ENCODE data around the gene ABCA8. TPM values are rescaled to one million over a fixed set of nuclear protein-coding genes. Genes with fewer than 3 reads are reported as not detected.
A peak's percentile ranks its signal among the peaks of the same experiment; 100 is the strongest.

Gene ABCA8
- polyA plus RNA-seq, 1 donor = 51.5 TPM

DNA sequence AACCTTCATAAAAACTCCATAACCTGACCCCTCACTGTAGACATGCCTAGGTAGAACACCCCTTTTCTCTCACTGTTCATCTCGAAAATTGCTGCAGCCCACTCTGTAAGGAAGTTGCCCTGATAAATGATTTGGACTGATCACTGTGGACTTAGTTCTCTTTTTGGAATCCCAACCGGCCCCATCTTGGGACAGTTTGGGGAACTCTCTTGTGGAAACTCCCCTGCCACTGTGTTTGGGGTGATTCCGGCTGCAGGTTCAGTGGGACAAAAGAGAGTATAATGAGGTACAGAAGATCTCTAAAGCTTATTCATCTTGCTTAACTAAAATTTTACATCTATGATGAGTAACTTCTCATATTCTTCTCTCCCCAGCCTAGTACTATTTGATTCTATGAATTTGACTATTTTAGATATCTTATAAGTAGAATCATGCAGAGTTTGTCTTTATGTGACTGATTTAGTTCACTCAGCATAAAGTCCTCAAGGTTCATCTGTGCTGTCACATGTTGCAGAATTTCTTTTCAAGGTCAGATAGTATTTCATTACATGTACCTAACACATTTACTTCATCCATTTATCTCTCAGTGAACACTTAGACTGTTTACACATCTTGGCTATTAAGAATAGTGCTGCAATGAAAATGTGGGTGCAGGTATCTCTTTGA, 84.9 kb downstream of the ABCA8 start:
- DNase-seq = no peak

DNA sequence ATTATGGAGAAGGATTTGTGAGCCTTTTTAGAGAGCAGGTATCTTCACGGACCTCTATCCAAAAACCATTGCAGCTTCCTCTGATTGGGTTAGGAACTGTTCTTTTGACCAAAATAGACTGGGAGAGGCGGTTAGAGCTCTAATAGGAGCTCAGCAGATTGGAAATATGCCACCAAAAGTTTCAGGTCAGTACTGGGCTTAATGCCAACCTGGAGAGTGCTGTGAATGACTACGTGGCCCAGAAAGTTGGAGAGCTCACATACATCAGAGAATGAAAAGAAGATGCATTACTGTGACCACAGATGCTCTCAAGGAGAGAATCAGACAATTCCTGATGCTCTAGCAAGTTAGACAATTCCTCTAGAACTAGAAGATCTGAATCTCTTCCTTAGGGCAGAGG, 86.5 kb downstream of the ABCA8 start:
- no peak for DNase-seq

DNA sequence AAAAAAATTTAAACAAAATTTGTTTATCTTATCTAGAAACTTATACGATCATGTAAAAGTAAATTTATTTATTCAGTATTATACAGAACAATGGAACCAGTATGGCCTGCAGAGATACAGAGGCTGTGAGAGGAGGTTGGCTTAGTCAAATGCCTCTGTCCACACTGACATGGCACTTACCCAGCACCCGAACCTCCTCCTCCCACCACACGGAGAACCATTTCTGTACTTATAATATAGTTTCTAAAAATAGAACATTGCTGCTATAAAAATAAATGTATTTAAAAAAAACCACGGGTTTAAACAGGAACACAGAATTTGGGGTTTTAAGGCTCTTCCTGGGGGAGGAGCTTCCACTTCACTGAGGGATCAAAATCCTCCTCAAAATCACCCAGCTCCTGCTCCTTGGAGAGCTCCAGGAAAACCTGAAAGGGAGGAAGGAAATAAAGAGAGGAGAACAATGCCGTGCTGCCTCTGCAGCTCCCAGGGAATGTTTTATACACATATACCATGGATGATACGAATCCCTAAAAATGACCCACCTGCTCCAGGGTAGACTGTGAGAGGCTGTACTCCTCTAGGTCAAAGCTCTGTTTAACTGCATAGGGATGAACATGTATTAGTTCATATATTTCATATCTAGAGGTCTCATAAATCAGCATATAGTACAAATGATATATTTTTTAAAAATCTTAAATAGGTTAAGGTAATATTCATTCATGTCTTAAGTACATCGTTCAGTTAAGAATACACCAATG, 87.3 kb downstream of the ABCA8 start:
- no peak for DNase-seq

DNA sequence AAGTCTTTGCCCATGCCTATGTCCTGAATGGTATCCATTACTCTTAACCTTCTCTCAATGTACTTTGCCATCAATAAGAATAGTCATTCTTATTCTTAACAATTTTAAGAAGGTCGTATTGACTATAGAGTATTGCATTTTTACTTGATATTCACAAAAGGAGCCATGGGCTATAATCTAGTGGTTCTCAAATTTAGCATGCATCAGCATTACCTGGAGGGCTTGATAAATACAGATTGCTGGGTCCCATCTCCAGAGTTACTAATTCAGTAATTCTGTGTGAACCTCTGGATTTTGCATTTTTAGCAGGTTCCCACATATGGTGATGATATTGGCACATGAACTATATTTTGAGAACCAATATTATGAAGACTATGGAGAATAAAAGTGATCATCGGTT, 89.6 kb downstream of the ABCA8 start:
- no peak for DNase-seq

DNA sequence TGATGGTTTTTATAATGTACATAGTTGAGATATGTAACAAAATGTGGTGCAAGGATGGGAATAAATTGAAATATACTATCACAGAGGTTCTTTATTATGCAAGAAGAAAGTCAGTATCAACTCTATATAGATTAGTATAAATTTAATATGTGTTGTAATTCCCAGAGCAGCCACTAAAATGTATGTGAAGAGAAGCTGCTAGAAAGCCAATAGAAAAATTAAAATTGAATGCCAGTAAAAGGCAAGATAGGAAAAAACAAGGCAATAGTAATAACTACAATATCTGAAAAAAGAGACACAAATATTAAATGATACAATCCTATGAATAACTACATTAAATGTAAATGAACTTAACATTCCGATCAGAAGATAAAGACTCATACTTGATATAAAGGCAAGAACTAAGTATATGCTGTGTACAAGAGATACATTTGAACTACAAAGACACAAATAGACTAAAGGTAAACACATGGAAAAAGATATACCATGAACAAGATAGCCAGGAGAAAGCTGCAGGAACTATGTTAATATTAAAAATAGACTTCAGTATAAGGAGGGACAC, 92.0 kb downstream of the ABCA8 start:
- DNase-seq = no peak

DNA sequence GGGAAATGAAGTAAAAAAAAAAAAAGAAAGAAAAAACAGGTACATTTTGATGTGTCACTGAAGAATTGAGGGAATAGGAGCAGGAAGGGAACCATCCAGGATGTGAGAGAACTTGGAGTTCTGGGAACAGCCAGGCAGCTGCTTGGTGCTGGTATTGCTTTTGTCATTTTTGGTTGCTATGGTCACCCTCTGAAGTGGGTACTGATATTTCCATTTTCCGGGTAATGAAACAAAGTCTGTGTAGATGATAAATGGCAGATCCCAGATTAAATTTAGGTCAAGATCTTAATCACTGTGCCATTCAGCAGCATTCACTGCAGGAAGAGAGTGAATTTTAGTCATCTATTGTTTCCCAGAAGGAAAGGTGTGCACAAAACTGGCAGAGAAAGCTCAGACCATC, 93.6 kb downstream of the ABCA8 start:
- no peak for DNase-seq

DNA sequence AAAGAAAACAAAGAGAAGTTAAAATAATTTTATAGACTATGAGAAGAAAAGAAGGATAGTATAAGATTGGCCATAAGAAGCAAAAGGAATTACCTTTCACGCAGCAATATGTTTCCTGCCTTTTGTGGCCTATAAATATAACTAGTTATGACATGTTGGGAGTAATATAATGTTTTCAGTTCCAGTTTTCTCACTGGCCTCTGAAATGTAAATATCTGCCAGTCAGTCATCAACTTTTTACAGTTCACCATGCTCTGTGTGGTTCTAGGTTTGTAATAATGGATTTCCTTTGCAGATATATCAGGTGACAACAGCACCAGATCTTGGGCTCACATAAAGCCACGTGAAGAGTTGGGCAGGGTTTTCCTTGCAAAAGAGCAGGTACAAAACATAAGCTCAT, 94.3 kb downstream of the ABCA8 start:
- no peak for DNase-seq

DNA sequence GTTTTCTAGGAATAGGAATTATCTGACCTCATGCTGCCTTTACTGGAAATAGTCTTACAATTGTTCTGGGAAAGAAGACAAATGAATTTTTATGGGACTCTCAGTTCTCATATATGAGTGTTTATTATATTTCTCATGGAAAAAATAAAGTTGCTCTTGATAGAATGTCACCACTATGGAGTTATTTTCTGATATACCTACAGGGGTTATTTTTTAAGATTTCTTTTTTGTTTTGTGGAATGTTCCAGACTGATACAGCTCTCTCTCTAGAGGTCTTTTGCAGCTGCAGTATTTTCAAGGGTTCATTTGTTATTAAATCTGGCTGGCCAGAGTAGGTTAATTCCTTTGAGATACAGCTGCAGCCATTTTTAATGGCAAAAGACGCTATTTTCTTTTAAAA, 100.7 kb downstream of the ABCA8 start:
- peak; percentile 63 for DNase-seq

DNA sequence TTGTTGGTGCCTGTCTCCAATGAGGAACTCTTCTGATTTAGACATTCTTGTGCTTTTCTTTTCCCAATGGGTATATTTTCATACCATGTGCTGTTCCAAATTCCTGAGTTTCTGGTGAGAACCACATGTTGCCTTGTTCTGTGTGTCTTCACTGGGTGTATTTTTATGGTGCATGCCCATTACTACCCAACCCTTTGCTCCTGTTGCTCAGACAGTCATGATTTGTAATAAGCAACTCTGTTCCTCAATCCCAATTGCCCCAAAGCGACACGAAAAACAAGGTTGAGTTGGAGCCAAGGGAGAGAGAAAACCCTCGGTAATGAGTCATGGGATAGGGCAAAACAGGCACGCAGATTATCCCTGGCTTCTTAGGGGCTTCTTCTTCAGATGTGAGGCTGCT, 101.8 kb downstream of the ABCA8 start:
- DNase-seq = no peak

DNA sequence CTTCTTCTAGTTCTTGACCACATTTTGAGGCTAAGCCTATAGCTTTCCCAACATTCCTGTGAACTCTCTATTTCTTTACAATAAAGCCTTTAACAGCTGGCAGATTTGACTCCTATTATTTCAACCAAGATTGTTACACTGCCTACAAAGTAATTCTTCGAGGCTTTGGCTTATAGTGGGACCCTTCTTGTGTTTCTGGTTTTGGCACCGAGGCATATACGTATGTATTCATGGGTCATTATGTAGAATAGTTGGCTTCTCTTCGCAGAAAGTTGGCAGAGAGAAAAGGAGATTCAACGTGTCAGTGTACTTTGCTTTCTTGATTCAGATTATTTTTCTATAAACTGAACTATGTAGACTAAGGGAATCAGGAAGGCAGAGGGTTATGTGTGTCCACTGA, 102.2 kb downstream of the ABCA8 start:
- no peak for DNase-seq

DNA sequence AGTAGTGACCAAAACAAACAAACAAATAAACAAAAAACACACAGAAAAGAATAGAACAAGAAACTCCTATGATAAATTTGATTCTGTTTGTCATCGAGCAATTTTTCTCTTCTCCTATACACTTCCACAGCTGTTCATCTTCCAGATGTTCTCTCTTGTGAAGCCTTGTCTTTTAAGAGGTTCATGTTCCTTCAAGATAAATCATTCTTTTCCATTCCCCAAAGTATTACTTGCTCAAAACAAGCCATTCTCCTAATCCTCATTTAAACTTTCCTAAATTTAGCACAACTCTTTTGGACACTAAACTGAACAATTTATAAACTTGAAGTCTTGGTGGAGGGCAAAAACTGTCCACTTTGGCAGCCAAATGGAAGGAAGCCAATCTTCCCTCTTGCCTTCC, 103.3 kb downstream of the ABCA8 start:
- peak; percentile 63 for DNase-seq

DNA sequence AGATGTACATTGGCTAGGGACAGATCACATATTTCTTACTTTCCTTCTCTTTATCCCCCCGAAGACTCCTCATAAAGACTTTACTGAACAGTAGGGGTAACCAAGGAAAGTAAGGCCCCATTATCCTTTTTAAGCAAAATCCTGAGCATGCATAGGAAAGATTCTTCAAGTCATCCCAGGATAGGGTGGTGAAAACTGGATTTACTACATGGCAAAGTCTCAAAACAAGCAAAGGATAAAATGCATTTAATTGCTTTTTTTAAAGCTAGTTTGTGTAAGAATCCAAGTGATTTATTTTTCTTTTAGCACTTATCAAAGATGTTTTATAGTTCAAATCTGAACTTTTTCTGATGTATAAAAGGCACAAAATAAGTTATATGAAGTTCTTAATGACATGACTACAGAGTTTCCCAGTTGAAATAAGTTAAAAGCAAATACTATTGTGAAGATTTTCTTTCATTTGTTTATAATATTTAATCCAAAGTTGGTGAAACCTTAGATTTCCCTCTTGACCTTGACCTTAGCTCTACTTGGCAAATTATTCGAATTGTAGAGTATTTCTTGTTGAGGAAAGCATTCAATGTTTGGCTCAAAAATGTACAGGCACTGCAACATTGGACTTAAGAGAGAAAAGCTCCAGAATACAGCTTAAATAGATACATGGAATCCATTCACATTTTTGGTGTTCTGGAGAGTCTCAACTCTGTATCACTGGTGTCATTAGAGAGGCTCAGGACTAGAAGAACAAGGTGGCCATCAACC, 104.3 kb downstream of the ABCA8 start:
- peak; percentile 76 for DNase-seq

DNA sequence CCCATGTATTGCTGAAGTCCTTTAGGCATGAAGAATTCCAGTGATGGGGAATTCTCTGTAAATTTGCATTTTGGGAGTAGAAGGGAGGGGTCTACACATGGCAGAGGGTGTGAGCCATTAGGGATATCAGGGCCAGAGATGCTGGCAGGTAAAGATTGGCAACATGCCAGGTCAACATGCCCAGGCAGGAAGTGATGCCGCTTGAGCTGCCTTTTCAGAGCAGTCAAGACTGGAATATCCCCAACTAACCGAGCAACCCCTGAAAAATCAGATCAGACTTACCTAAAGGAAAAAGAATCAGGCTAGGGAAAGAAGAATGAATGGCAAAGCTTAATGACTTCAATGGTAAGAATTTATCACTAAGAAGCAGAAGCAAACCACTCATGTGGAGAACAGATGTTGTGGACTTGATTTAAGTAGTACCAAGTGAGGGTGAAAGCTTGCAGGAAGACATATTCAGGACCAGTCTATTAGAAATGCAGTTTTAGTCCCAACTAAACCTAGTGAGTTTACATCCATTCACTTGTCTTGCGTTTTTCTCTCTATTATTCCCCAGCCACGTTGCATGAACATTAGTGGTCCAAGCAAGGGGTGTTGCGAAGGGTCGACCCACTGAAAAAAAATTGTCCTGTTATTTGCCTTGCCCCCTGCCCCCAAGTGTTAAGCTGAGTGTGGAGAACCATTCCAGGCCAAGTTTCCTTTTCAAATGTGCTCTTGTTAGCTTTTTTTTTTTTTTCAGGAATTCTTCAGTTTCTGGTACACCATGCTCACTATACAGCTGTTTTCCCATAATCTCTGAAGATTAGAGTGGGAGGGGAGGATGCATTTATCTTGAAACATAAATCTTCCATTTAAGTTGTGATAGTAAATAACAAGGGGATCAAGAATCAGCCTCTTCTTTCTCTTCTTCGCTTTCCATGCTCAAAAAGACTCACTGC, 105.2 kb downstream of the ABCA8 start:
- no peak for DNase-seq

DNA sequence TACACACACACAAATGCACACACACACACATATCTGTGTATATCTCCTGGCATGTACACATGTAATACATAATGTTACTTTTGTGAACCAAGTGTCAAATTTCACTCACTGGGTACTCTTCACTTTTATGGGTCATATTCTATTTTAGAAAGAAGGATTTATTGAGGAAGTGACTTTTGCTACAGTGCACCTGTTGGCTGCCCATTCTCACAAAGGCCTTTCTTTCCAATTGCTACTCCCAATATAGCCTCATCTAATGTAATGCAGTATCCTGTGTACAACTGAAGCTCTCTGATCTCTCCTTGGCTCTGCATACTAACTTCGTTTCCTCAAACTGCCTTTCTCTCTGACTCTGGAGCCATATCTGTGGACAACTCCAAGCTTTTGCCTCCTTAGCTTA, 107.5 kb downstream of the ABCA8 start:
- DNase-seq = no peak

DNA sequence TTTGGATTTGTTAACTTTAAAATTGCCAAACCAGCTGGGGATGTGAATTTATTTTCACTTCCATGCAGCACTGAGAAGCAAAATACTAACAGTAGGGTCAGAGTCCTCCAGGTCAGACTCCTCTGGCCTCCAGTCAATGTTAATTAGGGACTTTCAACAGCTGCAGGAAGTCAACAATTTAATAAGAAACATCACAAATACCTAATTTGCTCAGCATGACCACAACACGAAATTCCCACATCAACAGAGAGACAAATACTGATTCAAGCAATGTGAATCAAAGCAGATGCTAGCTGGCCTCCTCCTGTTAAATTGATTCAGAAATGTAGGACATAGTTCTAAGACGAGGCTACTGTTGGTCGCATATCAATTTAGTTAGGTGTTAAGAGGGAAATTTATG, 111.7 kb downstream of the ABCA8 start:
- DNase-seq = no peak

DNA sequence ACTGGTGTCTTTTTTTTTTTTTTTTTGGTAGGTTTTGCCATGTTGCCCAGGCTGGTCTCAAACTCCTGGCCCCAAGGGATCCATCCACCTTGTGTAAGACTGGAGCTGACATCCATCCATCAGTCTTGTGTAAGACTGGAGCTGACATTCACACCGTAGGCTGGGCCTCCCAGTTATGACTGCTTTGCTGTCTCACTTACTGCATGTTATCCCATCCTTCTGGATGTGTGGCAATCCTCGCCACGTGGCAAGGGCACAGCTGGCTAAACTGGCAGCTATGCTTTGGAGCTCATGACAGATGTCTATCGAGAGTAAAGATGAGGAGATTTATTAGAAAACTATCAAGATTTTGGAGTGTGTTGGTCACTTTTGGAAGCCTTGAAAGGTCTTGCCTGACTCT, 115.1 kb downstream of the ABCA8 start:
- no peak for DNase-seq

DNA sequence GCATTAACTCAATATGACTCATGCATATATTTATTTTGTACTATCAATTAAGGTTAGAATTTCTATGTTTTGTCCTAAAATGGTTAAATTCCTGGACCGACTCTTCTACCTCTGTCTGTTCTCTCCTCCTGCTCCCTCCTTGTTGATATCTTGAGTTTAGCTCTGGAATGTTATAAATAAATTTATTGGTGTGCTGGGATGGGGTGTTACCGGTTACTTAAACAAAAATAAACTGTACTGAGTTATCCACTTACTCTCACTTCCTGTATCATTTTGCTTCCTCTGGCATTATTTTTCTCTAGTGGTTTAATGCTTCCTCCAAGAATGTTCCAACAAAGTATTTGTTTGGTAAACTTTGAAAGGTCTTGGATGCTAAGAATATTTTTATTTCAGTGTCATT, 120.1 kb downstream of the ABCA8 start:
- no peak for DNase-seq

DNA sequence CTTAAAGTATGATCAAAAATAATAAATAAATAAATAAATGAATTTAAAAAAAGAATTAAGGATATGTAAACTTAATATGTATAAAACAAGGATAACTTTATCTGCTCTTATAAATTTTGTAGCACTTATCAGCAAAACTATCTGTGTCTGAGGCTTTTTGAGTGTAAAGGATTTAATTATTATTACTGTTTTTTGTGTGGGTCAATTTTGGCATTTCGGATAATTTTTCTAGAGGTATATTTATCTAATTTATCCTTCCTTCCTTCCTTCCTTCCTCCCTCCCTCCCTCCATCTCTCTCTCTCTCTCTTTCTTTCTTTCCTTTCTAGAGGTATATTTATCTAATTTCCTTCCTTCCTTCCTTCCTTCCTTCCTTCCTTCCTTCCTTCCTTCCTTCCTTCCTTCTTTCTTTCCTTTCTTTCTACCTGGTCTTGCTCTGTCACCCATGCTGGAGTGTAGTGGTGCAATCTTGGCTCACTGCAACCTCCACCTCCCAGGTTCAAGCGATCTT, 120.8 kb downstream of the ABCA8 start:
- DNase-seq = no peak

DNA sequence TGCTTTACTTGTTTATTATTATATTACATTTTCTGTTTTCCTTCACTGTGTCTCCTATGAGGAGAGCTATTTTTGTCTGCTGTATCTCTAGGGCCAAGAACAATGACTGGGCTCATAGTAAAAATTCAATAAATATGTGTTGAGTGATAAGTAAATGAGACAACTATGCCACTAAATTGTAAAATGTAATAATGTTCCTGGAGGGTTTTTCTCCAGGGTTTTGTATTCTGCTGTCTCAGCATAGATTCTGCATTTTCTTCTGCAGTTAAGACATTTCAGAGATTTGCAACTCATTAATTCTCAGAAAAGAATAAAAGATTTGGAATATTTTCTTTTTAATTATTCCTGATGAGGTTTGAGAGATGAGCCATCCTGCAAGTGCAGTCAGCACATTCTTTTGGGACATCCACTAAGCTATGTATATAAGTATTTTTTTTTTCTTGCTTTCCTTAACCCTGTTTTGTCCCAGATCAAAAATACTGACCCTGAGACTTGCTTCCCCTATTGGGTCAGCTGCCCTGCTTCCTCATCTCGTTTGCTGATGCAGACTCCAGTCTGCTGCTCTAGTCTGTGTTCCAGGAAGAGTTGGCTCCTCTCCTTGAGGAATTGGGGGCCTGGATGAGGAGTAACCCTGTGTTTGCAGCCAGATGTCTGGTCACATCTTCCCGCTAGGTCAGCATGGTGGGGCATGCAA, 122.9 kb downstream of the ABCA8 start:
- peak; percentile 53 for DNase-seq

DNA sequence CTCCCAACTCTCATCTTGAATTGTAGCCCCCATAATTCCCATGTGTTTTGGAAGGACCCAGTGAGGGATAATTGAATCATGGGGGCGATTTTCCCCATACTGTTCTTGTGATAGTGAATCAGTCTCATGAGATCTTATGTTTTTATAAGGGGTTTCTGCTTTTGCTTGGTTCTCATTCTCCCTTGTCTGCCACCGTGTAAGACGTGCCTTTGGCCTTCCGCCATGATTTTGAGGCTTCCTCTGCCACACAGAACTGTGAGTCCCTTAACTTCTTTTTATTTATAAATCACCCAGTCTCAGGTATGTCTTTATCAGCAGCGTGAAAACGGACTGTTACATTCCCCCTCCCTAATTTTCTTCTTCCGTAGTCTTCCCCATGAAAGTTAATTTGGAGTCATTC, 124.0 kb downstream of the ABCA8 start:
- no peak for DNase-seq

DNA sequence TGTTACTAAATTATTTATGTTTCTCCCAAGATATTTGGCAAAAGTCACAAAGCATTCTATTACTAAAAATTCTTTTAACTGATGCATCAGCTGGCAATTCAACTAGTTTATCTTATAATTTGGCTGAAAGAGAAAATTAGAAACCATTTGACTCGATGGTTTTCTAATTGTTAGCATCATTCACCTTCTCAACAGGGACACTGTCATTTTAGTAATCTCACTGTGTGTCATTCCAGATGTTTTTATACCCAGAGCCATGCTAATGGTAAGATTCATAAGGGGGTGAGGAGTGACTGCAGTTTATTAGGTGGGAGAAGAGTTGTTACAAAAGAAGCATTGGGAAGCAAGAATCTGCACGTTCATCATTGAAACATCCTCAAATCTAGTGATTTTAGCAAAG, 124.9 kb downstream of the ABCA8 start:
- no peak for DNase-seq

Measured in hindlimb muscle (tissue), 1 donor.